ENCODE results near the gene EMX2. TPM values are rescaled to one million over a fixed set of nuclear protein-coding genes. Genes with fewer than 3 reads are reported as not detected.

EMX2 gene
- 0.88 and 1.4 TPM in 2 replicates for total RNA-seq

GRCh38 chr10:117542706-117543224 lies at the start of gene EMX2:
Gene EMX2 (plus strand): TSS chr10:117542746. CDS start chr10:117543268, 522 bp downstream.
- no peak for DNase-seq (ENCODE audit: insufficient read length, low spot score, missing footprints)
- H2AFZ ChIP-seq (ENCODE audit: low read length) = peak within 1 kb of the TSS; percentile 59
- H3K9me3 ChIP-seq (ENCODE audit: low read depth, low read length) = no peaks in the 10 kb centered on the region
- no peak for TF ChIP-seq CTCF (IDR thresholded peaks at IDR 0.05; ENCODE audit: extremely low read depth, low read depth, low read length)
- peak within 1 kb of the TSS; percentile 72 for H3K4me2 ChIP-seq (ENCODE audit: insufficient read depth, low read length)
- peak within 1 kb of the TSS; percentile 68 for H3K4me3 ChIP-seq (ENCODE audit: insufficient read depth, low read length)
- H3K36me3 ChIP-seq (ENCODE audit: insufficient read depth, low read length) = no peaks in the 10 kb centered on the region
- H3K27me3 ChIP-seq (ENCODE audit: insufficient read depth, low read length) = peaks cover 82% of the 10 kb centered on the region
- H3K4me1 ChIP-seq (ENCODE audit: insufficient read depth, low read length) = no peaks in the 10 kb centered on the region
- H4K20me1 ChIP-seq (ENCODE audit: insufficient read depth, low read length) = no peaks in the 10 kb centered on the region
- H3K79me2 ChIP-seq (ENCODE audit: insufficient read depth, low read length) = no peaks in the 10 kb centered on the region
- H3K27ac ChIP-seq (ENCODE audit: low read depth, low read length) = no peak within 1 kb of the TSS

DNA sequence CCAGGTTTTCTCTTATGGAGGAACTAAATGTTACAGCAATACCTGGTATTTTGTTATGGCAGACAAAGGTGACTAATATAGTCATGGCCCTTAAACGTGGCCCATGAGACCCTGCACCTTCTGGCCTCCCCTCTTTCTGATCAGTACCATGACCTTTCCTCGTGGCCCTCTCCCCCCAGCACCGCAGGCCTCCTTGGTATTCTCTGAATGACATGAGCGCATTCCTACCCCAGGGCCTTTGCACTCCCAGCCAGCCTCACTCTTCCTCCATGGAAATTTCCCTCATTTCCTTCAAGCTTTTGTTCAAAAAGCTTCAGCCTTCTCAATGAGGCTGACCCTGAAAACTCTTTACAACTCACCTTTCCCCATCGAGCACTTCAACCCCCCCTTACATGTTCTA lies 46.5 kb upstream of the EMX2 start:
- H3K27me3 ChIP-seq (ENCODE audit: insufficient read depth, low read length) = peaks cover 13% of the 10 kb centered on the region
- no peaks in the 10 kb centered on the region for H3K9me3 ChIP-seq (ENCODE audit: low read depth, low read length)
- no peak for DNase-seq (ENCODE audit: insufficient read length, low spot score, missing footprints)
- H3K4me1 ChIP-seq (ENCODE audit: insufficient read depth, low read length) = peaks cover 3% of the 10 kb centered on the region
- H3K4me2 ChIP-seq (ENCODE audit: insufficient read depth, low read length) = no peak overlapping the region
- no peaks in the 10 kb centered on the region for H3K36me3 ChIP-seq (ENCODE audit: insufficient read depth, low read length)
- H3K4me3 ChIP-seq (ENCODE audit: insufficient read depth, low read length) = no peak overlapping the region
- H4K20me1 ChIP-seq (ENCODE audit: insufficient read depth, low read length) = no peaks in the 10 kb centered on the region
- no peaks in the 10 kb centered on the region for H3K79me2 ChIP-seq (ENCODE audit: insufficient read depth, low read length)
- H2AFZ ChIP-seq (ENCODE audit: low read length) = no peak overlapping the region
- no peak overlapping the region for H3K27ac ChIP-seq (ENCODE audit: low read depth, low read length)
- TF ChIP-seq CTCF (IDR thresholded peaks at IDR 0.05; ENCODE audit: extremely low read depth, low read depth, low read length) = no peak

GRCh38 chr10:117496616-117497028 lies 45.9 kb upstream of the EMX2 start:
- Histone ChIP-seq H2AFZ (ENCODE audit: low read length) (no peak overlapping the region), H3K27me3 (ENCODE audit: insufficient read depth, low read length) (peaks cover 12% of the 10 kb centered on the region), H3K4me2 (ENCODE audit: insufficient read depth, low read length) (peak overlapping the region; percentile 41), H3K4me1 (ENCODE audit: insufficient read depth, low read length) (peaks cover 3% of the 10 kb centered on the region), H3K36me3 (ENCODE audit: insufficient read depth, low read length) (no peaks in the 10 kb centered on the region), H3K4me3 (ENCODE audit: insufficient read depth, low read length) (no peak overlapping the region), H4K20me1 (ENCODE audit: insufficient read depth, low read length) (no peaks in the 10 kb centered on the region), H3K9me3 (ENCODE audit: low read depth, low read length) (no peaks in the 10 kb centered on the region), H3K27ac (ENCODE audit: low read depth, low read length) (no peak overlapping the region), H3K79me2 (ENCODE audit: insufficient read depth, low read length) (no peaks in the 10 kb centered on the region)
- DNase-seq (ENCODE audit: insufficient read length, low spot score, missing footprints) = no peak
- peak; percentile 94 for TF ChIP-seq CTCF (IDR thresholded peaks at IDR 0.05; ENCODE audit: extremely low read depth, low read depth, low read length)

GRCh38 chr10:117497736-117498135 lies 44.8 kb upstream of the EMX2 start:
- no peaks in the 10 kb centered on the region for H3K36me3 ChIP-seq (ENCODE audit: insufficient read depth, low read length)
- H3K79me2 ChIP-seq (ENCODE audit: insufficient read depth, low read length) = no peaks in the 10 kb centered on the region
- no peak for TF ChIP-seq CTCF (IDR thresholded peaks at IDR 0.05; ENCODE audit: extremely low read depth, low read depth, low read length)
- H4K20me1 ChIP-seq (ENCODE audit: insufficient read depth, low read length) = no peaks in the 10 kb centered on the region
- H3K9me3 ChIP-seq (ENCODE audit: low read depth, low read length) = no peaks in the 10 kb centered on the region
- no peak for DNase-seq (ENCODE audit: insufficient read length, low spot score, missing footprints)
- no peak overlapping the region for H3K27ac ChIP-seq (ENCODE audit: low read depth, low read length)
- peaks cover 4% of the 10 kb centered on the region for H3K27me3 ChIP-seq (ENCODE audit: insufficient read depth, low read length)
- no peak overlapping the region for H3K4me2 ChIP-seq (ENCODE audit: insufficient read depth, low read length)
- peaks cover 3% of the 10 kb centered on the region for H3K4me1 ChIP-seq (ENCODE audit: insufficient read depth, low read length)
- no peak overlapping the region for H2AFZ ChIP-seq (ENCODE audit: low read length)
- H3K4me3 ChIP-seq (ENCODE audit: insufficient read depth, low read length) = no peak overlapping the region

Measured in osteoblast (primary cell).